IPS-18a (cell line): ENCODE results near the gene CIZ1.
"Not testable (repeated sequence)": the region's sequence is repeated elsewhere in the genome, so short reads cannot be mapped to it uniquely, and the experiment has no call there.

Experiments
- H3K27ac ChIP-seq: one replicate; pipeline ENCODE4 v1.5.1; 2013; ENCODE audit warnings: low read length
- H3K27me3 ChIP-seq: one replicate; pipeline ENCODE4 v1.6.1; 2013; ENCODE audit warnings: mild to moderate bottlenecking, low read length; ENCODE audit not compliant: control insufficient read depth, insufficient read depth
- H3K36me3 ChIP-seq: one replicate; pipeline ENCODE4 v1.6.1; 2013; ENCODE audit warnings: low read depth, low read length; ENCODE audit not compliant: control insufficient read depth
- H3K4me1 ChIP-seq: one replicate; pipeline ENCODE4 v1.6.1; 2013; ENCODE audit warnings: low read depth, low read length; ENCODE audit not compliant: control insufficient read depth
- H3K4me3 ChIP-seq: one replicate; pipeline ENCODE4 v1.5.1; 2013; ENCODE audit warnings: low read length
- H3K9ac ChIP-seq: one replicate; pipeline ENCODE4 v1.6.1; 2013; ENCODE audit warnings: mild to moderate bottlenecking, low read length, moderate library complexity
- H3K9me3 ChIP-seq: one replicate; pipeline ENCODE4 v1.6.1; 2013; ENCODE audit warnings: low read depth, low read length; ENCODE audit not compliant: control insufficient read depth

CIZ1 gene

DNA sequence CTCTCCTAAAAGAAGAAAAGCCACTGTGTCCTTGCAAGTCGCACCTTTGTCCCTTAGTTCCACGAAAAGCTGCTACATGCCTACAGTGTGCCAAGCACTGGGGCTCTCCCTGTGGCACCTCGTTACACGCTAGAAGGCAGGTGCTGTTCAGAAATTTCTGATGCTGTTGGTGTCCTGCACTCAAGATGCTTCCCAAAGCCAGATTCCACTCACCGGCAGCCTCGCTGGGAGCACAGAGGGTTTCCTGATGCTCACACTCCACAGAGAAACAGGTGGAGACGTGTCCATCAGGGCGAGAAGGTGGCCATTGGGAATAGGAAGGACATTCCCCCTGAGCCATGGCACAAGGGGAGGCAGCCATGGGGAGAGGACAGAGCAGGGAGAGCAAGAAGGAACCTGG is 60.0 kb downstream of the CIZ1 start:
- H3K4me3 ChIP-seq, H3K9ac ChIP-seq, H3K9me3 ChIP-seq, H3K36me3 ChIP-seq, H3K27ac ChIP-seq, H3K4me1 ChIP-seq, H3K27me3 ChIP-seq: not testable (repeated sequence)

DNA sequence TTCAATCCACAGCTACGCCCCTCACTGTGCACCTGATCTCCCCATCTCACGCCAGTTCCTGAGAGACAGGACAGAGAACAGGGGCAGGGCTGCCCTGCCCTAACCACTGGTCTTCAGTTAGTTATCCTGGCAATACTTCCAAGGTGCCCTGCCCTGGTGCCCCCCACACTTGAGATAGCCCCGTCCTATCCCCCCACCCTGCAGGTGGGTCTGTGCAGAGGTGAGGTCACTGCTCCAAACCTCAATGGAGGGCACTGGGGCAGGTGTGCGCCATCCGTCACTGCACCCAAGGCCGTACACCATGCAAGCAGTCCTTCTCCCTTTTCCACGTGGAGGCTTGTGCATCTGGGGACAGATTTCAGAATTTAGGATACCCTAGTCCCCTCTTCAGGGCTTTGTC is 60.7 kb downstream of the CIZ1 start:
- not testable (repeated sequence) for H3K36me3 ChIP-seq, H3K4me3 ChIP-seq, H3K27ac ChIP-seq, H3K9me3 ChIP-seq, H3K27me3 ChIP-seq, H3K9ac ChIP-seq, H3K4me1 ChIP-seq

DNA sequence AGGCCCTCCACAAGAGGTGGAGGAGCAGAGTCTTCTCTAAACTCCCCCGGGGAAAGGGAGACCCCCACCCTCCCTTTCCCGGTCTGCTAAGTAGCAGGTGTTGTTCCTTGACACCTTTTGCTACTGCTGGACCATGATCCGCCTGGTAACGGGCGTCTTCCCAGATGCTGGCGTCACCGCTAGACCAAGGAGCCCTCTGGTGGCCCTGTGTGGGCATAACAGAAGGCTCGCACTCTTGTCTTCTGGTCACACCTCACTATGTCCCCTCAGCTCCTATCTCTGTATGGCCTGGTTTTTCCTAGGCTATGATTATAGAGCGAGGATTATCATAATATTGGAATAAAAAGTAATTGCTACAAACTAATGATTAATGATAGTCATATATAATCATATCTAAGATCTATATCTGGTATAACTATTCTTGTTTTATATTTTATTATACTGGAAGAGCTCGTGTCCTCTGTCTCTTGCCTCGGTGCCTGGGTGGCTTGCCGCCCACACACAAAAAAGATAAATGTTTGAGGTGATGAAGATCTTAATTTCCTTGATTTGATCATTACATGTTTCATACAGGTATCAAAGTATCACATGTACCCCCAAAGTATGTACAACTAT is 61.3 kb downstream of the CIZ1 start:
- H3K9ac ChIP-seq, H3K9me3 ChIP-seq, H3K4me3 ChIP-seq, H3K27ac ChIP-seq, H3K27me3 ChIP-seq, H3K4me1 ChIP-seq, H3K36me3 ChIP-seq: not testable (repeated sequence)

DNA sequence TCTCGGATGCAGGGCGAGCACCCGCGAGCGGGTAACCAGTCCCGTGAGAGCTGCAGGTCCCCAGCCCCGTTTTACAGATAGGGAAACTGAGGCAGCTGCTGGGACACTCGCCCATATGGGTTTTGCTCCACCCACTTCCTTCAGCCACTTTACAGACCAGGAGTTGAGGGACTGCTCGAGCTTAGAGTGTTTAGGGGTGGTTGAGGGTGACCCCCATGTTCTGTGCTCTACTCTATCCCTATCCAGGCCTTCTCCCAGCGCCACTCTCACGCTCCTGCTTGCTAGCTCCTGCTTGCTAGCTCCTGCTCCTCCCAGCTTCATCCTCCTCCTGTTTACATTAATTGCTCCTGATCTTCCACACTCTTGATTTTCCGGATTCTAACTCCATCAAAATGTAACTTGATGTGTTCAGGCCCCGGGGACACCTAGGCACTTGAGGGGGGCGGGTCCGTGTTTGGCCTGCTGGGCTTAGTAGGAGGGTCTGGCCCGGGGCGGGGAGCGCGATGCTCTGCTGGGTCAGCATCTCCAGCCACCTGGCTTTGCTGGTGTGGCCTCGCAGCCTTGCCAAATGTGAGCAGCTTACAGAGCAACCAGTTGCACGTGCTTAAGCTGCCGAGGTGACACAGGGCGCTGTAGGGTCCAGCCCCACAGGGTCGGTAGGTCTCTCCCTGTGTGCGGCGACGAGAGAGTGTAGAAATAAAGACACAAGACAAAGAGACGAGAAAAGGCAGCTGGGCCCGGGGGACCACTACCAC is 62.4 kb downstream of the CIZ1 start:
- Histone ChIP-seq H3K4me1 (peaks cover 5% of the 10 kb centered on the region), H3K9ac (no peak overlapping the region), H3K27ac (no peak overlapping the region), H3K27me3 (peaks cover 10% of the 10 kb centered on the region), H3K9me3 (no peaks in the 10 kb centered on the region), H3K4me3 (peak overlapping the region; percentile 84), H3K36me3 (no peaks in the 10 kb centered on the region)

DNA sequence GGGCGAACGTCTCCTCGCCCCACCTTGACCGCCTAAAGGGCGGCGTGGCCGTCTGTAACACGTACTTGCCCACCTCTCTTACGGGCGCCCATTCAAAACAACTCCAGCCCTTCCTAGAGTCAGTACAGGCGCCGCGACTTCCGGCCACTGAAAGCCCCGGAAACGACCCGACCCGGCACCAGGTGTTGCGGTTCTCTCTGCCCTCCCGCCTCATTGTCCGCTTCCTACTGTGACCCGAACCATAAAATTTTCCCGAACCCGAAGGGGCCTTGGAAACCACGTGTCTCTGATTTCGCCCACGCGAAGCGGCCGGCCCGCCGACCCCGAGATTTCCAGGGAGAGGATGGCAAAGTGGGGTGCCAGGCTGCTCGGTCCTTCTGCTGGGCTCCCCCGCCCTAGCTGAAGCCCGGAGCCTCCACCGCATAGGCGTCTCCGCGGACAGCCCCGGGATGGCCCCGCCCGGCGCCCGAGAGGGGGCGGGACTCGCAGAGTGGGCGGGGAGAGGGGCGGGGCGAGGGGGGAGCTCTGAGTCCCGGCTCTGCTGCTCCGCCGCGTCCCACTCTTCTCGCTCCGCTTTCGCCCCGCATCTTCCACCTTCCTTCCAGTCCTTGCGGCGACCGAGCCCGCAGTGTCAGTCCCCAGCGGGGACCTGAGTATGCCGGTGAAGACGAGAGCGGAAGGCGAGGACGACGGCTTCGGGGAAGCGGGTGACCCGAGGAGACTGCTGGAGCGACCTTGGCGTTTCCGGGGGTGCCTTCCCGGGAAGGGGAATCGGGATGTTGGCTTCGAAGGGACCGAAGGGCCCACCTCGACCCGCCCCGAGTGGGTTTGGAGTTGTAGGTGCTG is 63.2 kb downstream of the CIZ1 start:
- peak overlapping the region; percentile 89 for H3K9ac ChIP-seq
- peak overlapping the region; percentile 84 for H3K4me3 ChIP-seq
- peaks cover 5% of the 10 kb centered on the region for H3K4me1 ChIP-seq
- H3K27me3 ChIP-seq: peaks cover 10% of the 10 kb centered on the region
- peak overlapping the region; percentile 81 for H3K27ac ChIP-seq
- H3K9me3 ChIP-seq: no peaks in the 10 kb centered on the region
- peaks cover 7% of the 10 kb centered on the region for H3K36me3 ChIP-seq

DNA sequence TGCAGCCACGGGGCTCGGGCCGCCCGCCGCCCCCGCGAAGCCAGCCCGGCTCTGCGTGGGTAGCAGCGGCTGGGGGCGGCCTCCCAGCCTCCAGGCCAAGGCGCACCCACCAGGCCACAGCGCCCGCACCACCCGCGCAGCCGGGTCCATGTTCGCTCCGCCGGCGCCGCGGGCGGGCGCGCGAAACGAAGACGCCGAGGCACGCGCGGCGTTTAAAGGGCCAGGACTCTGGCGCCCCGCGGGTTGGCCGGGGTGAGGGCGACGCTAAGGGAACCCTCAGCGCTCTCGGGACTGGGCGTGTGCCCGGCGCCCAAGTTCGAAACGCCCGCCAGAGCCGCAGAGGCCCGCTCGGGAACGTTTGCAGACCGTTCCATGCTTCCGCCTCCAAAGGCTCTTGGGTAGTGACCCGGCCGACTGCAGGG is 63.8 kb downstream of the CIZ1 start, which contains the start of gene PTGES2:
Gene PTGES2 (minus strand): TSS at position 162 of the 422 bp plus-strand sequence. CDS start 12 bp downstream, at position 150.
- H3K9ac ChIP-seq: peak within 1 kb of the TSS; percentile 89
- H3K27me3 ChIP-seq: peaks cover 10% of the 10 kb centered on the region
- H3K9me3 ChIP-seq: no peaks in the 10 kb centered on the region
- H3K36me3 ChIP-seq: peaks cover 13% of the 10 kb centered on the region
- H3K27ac ChIP-seq: peak within 1 kb of the TSS; percentile 81
- peak within 1 kb of the TSS; percentile 84 for H3K4me3 ChIP-seq
- peaks cover 5% of the 10 kb centered on the region for H3K4me1 ChIP-seq

DNA sequence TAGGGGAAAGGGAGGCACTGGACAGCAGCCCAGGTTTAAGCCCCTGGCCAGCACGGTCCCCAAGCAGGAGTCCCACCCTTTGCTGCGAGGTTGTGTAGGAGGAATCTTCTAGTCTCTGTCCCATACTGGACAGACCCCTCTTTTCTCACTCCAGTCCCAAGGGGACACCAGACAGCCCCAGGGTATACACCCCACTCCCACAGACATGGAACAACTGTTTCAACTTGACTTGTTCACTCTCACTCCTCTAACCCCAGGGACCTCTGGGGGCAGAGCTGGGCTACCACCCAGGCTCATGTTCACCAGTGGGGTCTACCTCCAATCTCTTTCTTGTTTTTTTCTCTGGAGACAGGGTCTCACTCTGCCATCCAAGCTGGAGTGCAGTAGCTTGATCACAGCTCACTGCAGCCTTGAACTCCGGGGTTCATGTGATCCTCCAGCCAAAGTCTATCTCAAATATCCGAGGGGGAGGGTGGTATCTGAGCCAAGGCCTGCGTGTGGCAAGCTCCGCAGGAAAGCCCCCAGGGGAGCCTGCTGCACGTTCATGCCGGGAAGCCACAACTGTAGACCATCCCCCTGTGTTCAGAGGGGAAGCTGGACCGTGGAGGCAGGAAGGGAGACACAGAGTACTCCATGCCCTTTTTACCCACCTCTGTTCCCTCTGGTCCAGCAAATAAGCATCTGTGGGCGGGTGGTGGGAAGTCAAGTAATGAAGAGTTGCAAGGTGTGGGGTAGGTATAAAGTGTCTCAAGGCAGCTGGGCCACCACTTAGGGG is 65.6 kb downstream of the CIZ1 start:
- Histone ChIP-seq H3K9ac (no peak overlapping the region), H3K4me3 (peak overlapping the region; percentile 27), H3K4me1 (peaks cover 5% of the 10 kb centered on the region), H3K27ac (no peak overlapping the region), H3K36me3 (peaks cover 23% of the 10 kb centered on the region), H3K9me3 (no peaks in the 10 kb centered on the region), H3K27me3 (peaks cover 10% of the 10 kb centered on the region)

DNA sequence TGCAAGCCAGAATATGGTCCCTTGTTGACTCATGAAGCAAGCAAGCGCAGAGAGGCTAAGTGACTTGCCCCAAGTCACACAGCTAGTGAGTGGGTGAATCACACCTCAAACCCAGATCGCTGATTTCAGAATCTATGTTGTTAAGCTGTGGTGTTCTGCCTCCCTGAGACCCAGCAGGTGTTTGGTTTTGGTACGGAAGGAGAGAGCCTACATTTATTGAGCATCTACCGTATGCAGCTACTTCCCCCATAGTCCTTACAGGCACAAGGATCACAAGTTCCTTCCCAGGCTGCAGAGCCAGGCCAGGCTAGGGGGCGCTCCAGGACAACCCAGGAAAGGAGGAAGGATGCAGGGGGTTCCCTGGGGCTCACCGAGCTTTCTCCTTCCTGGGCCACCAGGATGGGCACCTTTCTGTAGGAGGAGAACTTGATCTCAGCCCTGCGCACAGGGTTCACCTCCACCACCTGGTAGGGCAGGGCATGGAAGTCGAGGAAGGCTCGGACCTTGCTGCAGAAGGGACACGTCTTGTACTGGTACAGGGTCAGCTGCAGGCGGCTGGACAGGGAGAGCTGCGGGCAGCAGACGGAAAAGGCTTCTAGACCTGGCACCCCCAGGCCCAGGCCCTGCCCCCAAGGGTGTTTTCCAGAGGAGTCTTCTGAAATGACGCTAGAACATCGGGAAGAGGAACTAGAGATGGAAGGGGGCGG is 66.3 kb downstream of the CIZ1 start:
- Histone ChIP-seq H3K9ac (no peak overlapping the region), H3K9me3 (no peaks in the 10 kb centered on the region), H3K36me3 (peaks cover 23% of the 10 kb centered on the region), H3K4me3 (no peak overlapping the region), H3K27ac (no peak overlapping the region), H3K4me1 (peaks cover 5% of the 10 kb centered on the region), H3K27me3 (peaks cover 10% of the 10 kb centered on the region)

DNA sequence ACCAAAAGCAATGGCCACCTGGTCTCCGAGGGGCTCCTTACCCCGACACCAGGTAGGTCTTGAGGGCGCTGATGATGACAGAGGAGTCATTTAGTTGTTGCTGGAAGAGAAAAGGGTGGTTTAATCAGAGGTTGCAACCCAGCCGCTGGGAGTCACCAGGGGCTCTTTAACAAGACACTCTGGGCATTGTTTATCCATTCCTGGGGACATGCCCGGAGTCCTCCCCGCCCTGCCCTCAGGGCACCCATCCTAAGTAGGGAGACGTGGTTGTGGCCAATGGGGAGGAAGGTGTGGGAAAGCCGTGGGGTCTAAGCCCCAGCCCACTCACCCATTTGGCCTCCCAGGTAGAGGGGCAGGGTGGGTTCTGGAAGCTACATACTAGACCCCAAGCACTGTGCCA is 66.9 kb downstream of the CIZ1 start:
- no peaks in the 10 kb centered on the region for H3K9me3 ChIP-seq
- H3K9ac ChIP-seq: no peak overlapping the region
- no peak overlapping the region for H3K27ac ChIP-seq
- peaks cover 5% of the 10 kb centered on the region for H3K4me1 ChIP-seq
- H3K36me3 ChIP-seq: peaks cover 23% of the 10 kb centered on the region
- no peak overlapping the region for H3K4me3 ChIP-seq
- H3K27me3 ChIP-seq: peaks cover 10% of the 10 kb centered on the region

DNA sequence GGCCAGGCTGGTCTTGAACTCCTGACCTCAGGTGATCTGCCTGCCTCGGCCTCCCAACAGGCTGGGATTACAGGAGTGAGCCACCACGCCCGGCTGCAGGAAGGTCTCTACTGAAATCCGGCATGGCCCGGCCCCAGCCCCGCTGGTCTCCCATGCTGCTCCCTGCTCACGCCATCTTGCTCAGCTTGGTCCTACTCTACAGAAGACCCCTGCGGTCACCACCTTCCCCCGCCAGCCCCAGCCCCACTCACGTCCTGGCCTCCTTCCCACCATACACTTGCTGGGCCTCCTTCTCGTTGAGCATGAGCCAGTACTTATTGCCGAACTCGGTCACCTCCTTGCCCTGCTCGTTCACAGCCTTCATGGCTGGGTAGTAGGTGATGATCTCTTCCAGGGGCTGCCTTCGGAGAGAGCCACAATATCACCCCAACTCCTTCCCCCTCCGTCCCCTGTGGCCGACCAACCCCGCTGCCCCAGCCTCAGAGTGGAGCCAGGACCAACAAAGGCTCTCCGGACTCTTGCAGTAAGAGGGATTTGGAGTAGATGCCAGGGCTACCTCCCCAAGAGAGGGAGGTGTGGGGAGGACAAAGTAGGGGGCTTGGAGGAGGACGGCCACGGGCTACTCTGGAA is 67.8 kb downstream of the CIZ1 start:
- Histone ChIP-seq H3K9me3 (no peaks in the 10 kb centered on the region), H3K27ac (no peak overlapping the region), H3K9ac (no peak overlapping the region), H3K36me3 (peaks cover 23% of the 10 kb centered on the region), H3K4me1 (peaks cover 5% of the 10 kb centered on the region), H3K4me3 (no peak overlapping the region), H3K27me3 (peaks cover under 1% of the 10 kb centered on the region)
